ENCODE data around the gene EVPL.
"Not testable (repeated sequence)": the region's sequence is repeated elsewhere in the genome, so short reads cannot be mapped to it uniquely, and the experiment has no call there.

The EVPL gene

GRCh38 chr17:75995385-75995925 lies 31.7 kb downstream of the EVPL start:
- DNase-seq = no peak

- no peak for DNase-seq
Measured at GRCh38 chr17:75994802-75995370, 32.2 kb downstream of the EVPL start.

DNA sequence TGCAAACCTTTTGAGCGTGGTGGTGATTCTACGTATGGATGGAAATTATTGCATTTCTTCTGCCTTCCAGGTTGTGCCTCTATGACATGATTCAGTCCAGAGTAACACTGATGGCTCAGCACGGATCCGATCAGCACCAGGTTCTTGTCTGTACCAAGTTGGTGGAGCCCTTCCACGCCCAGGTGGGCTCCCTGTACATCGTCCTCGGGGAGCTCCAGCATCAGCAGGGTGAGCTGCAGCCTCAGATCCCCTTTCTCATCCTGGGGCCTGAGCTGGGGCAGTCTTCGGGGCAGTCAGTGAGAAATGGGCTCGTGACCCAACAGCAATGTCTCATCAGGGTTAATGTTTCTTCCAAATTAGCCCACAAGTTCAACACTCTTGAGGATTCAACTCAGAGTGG lies 35.7 kb downstream of the EVPL start:
- no peak for DNase-seq

GRCh38 chr17:75987041-75987440 lies 40.1 kb downstream of the EVPL start:
- DNase-seq = no peak

DNA sequence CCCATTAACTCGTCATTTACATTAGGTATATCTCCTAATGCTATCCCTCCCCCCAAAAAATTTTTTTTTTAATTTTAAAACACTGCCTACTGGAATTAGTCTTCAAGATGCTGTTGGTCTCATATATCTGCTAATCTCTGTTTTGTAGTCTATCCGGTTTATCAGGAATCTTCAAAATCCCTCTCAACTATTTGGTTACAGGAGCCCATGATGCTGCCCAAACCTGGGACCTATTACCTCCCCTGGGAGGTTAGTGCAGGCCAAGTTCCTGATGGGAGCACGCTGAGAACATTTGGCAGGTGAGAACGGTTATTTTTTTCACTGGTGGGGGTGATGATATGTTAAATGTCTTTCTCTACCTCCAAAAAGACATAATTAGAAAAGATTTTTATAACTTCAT lies 41.1 kb downstream of the EVPL start:
- DNase-seq = no peak

- DNase-seq = no peak
Measured at GRCh38 chr17:75983501-75984181, 43.5 kb downstream of the EVPL start.

DNA sequence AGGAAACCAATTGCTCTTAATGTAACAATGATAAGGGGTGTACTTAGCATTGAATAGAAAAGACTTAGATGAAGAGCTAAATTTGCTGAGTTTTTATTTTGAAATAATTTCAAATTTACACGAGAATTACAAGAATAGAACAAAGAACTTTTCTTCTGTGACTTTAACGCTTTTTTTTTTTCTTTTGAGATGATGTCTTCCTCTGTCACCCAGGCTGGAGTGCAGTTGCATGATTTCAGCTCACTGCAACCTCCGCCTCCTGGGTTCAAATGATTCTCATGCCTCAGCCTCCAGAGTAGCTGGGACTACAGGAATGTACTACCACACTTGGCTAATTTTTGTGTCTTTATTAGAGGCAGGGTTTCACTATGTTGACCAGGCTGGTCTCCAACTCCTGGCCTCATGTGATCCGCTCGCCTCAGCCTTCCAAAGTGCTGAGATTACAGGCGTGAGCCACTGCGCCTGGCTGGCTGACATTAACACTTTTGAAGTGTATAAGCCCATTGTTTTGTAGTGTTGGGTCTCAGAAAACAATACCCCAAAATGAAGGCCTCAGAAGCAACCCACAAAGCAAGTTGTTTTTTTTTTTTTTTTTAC lies 46.0 kb downstream of the EVPL start:
- no peak for DNase-seq

DNA sequence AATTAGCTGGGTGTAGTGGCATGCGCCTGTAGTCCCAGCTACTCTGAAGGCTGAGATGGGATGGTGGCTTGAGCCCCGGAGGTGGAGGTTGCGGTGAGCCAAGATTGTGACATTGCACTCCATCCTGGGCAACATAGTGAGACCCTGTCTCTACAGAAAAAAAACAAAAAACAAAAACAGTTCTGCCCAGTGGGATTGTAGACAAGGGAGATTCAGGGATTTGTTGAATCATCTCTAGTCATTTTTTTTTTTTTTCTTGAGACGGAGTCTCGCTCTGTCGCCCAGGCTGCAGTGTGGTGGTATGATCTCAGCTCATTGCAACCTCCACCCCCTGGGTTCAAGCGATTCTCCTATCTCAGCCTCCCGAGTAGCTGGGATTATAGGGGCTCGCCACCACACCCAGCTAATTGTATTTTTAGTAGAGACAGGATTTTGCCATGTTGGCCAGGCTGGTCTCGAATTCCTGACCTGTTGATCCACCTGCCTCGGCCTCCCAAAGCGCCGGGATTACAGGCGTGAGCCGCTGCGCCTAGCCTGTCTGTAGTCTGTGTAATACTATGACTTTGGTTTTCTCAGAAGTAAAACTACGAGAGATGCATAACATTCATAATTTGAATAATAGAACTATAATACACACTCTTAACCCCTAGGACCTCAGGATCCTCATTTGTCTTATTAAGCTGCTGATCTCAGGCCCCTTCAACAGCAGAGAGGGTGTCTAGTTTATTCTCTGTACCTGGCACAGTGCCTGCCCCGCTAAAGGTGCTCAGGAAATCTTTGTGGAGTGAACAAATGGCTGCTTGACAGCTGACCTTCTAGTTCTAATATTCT lies 46.7 kb downstream of the EVPL start:
- DNase-seq = peak; percentile 17

DNA sequence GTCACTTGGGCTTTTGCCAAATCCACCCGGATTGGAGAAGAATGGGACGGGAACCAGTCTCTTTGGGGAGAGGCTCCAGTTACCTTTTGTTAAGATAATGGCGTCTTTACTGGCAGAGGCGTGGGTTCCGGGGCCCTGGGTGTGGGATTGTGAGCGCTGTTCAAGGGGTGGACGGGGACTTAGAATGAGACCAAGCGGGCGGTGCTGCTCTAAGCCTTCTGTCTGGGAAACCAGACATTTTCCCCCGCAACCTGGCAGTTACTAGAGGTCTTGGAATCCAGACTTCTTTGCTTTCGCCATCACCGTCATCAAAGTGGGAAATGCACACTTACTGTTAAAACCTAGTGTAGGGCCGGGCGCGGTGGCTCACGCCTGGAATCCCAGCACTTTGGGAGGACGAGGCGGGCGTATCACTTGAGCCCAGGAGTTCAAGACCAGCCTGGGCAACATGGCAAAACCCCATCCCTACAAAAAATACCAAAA lies 47.4 kb downstream of the EVPL start:
- peak; percentile 92 for DNase-seq

GRCh38 chr17:75978938-75979704 lies 48.0 kb downstream of the EVPL start, which contains the start of the genes ACOX1 and TEN1:
Gene ACOX1, minus strand, starts transcription at chr17:75979166. Its CDS starts 93 bp downstream, at chr17:75979073.
Gene TEN1, plus strand, starts transcription at chr17:75979240. Its CDS starts 6,953 bp downstream, at chr17:75986193.
- DNase-seq = peak; percentile 99

DNA sequence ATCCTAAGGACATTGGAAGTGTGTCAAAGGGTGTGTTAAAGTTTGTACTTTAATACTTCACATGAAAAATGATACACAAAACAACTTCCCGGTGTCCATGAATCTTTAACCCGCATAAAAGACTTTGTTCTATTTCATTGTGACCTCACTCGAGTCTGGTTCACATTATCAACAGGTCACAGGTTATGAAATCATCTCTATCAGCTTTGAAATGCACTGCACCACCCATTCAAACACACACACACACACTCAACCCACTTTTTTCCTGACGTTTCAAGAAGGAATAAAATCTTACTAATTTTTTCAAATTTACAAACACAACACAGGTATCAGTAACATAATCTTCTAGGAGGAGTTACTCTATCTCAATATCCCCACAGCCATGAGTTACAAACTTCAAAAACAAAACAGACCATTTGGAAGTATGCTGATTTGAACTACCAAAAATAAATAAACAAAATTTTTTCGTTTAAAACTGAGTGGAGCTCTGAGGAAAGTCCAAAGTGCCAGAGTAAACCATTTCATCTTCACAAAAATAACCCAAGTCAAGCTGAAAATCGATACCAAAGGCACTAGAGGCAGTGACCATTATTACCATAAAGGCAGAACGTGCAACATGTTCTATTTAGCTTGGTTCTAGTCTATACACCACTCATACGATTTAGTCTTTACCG lies 50.8 kb downstream of the EVPL start:
- no peak for DNase-seq

DNA sequence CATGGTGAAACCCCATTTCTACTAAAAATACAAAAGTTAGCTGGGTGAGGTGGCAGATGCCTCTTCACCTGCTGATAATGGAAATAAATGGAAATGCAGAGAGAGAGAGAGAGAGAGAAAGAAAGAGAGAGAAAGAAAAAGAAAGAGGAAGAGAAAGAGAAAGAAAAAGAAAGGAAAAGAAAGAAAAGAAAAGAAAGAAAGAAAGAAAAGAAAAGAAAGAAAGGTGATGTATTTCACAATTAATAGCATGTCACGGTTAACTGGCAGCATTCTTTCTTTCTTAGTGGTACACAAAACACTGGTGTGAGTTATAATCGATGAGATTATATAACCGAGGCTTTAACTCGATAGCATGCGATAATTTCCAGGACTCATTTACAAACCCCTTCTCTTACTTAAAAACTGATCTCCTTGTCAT lies 51.3 kb downstream of the EVPL start:
- DNase-seq = no peak

- DNase-seq = not testable (repeated sequence)
Measured at GRCh38 chr17:75975187-75975586, 51.9 kb downstream of the EVPL start.

DNA sequence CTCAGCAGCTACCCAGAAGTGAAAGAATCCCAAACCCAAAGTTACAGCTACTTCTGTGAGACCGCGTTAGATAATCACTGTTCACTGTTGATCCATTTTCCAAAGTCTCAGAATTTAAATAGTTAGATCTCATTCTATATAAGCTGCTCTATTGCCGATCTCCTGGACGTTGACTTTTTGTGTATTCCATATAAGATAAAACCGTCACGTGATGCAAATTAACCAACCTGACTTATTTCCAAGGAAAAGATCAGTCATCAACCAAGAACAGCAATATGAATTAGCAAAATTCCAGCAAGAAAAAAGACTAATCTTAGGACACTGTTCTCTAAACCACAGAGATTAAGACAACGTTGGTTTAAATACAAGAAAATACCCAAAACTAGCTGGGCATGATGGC lies 56.5 kb downstream of the EVPL start:
- DNase-seq = no peak

DNA sequence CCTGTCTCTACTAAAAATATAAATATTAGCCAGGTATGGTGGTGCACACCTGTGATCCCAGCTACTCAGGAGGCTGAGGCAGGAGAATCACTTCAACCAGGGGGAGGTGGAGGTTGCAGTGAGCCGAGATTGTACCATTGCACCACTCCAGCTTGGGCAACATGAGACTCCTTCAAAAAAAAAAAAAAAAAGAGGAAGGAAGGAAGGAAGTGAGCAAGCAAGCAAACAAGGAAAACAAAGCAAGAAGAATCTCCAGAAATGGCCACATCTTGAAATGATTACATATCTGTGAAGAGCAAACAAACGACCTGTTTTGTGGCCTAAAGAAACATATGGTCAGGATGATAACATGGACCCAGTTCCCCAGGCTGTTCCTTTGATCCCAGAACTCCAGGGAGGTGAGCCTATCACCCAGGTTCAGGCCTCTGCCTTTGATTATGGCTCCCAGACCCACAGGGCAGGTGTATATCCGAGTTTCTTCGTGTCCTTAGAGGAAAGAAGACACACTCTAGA lies 57.0 kb downstream of the EVPL start:
- DNase-seq = peak; percentile 55

DNA sequence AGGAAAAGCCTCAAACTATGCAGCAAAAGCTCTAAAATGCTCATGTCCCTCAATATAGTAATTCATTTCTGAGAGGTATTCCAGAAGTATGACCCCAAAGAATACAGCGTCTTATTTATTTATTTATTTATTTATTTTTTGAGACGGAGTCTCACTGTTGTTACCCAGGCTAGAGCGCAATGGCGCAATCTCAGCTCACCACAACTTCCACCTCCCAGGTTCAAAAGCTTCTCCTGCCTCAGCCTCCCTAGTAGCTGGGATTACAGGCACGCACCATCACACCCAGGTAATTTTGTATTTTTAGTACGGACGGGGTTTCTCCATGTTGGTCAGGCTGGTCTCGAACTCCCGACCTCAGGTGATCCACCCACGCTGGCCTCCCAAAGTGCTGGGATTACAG lies 58.1 kb downstream of the EVPL start:
- DNase-seq = not testable (repeated sequence)

DNA sequence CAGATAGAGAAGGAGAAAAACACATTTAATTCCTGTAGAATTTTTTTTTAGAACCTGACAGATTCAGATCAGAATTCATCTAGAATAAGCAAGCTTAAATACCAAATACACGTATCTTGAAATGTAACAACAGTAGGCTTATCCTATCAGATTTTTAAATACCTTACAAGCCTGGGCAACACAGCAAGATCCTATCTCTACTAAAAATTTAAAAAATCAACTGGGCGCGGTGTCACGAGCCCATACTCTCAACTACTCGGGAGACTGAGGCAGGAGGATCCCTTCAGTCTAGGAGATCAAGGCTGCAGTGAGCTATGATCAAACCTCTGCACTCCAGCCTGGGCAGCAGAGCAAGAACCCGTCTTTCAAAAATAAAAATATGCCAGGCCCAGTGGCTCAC lies 61.6 kb downstream of the EVPL start:
- no peak for DNase-seq

DNA sequence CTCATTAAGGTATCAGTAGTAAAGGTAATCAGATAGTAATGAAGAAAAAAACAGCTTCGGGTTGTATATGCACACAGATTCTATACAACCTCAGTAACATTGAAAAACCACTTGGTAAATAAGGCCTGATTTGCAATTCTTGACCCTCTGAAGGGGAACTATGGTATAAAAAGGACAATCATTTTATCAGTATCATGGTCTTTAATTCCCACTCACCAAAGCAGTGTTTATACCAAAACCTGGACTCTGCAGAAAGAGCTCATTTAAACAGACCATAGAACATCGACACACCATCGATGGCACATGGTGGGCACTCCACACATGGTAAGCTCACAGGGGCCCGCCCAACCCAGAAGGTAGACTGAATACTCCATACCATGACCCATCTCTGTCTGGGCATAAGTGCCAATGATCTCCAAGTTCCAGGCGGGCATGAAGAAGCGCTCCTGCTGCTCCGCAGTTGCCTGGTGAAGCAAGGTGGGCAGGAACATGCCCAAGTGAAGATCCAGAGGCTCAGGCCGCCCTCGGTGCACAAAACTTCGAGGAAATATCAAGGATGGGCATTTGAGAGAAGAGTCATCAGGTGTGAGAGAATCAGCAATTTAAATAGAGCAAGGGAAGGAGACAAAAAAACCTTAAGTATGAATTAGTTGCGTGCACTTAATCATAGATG lies 67.1 kb downstream of the EVPL start:
- no peak for DNase-seq

DNA sequence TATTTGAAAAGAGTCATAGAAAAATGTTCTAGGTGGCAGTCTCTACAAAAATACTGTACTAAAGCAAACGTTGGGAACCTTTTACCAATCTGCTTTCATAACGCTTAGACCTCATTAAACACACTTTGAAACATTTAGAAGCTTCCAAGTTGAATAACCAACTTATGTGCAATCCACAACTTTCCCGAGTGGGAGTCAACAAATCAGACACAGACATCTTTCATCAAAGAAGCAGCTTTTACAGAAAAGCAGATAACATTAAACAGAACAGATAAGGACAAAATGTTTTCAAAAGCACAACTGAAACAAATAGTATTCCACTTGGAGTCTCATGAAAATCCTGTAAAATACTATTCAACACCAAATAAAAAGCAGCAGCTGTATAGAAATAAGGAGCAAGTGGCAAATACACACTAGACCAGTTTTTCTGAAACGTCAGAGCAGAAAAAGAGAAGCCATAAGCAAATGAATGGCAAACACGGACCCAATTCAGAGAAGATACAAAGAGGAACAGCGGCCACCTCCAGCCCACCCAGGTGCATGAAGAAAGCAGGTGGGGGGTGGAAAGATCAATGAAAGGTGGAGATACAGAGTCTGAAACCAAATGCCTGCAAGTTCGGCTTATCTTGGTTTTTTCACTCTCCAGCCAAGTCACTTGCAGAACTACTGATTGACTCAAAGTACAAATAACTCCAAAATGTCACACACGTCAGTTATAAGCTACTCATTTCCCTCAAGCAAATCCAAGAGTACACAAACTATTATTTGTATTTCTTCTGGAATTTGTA lies 67.9 kb downstream of the EVPL start:
- no peak for DNase-seq
